GM10248 (cell line): ENCODE measurements around the gene TMEM39B.

Experiments used
- CTCF ChIA-PET: fragments of 300-600 bp; sonication (Branson Sonifier 250); formaldehyde crosslinking; extraction: SDS; loops from one replicate; lab custom pipeline; 2021; ENCODE audit warnings: antibody characterized with exemption; lab: Yijun Ruan, JAX
- POLR2A ChIA-PET: fragments of 350-650 bp; sonication (Branson Sonifier 250); formaldehyde crosslinking; extraction: SDS; loops from one replicate; lab custom pipeline; 2020; ENCODE audit warnings: antibody characterized with exemption; lab: Yijun Ruan, JAX
- DNase-seq: peaks from one replicate; pipeline ENCODE4 v3.0.0; 2012; ENCODE audit errors: extremely low spot score
- TF ChIP-seq, protein P1 (sequence below): IDR thresholded peaks from 2 replicates; pipeline ENCODE4 v1.5.1; 2012; ENCODE audit warnings: mild to moderate bottlenecking, low read depth; ENCODE audit errors: extremely low read depth, missing control alignments, control extremely low read depth

The TMEM39B gene

DNA sequence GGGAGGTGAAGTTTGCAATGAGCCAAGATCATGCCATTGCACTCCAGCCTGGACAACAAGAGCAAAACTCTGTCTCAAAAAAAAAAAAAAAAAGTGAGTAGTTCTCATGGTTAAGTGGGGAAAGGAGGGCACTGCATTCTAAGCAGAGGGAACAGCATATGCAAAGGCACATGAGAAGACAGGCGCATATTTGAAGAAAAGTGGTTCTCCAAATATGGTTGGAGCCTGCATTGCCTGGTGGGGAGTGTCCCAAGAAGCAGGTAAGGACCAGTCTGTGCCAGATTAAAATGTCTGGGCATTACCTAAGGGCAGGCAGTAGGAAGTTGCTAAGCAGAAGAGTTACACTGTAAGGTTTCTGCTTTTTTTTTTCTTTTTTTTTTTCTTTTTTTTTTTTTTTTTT, 32.6 kb downstream of the TMEM39B start:
- ChIA-PET CTCF (no interaction called here), POLR2A (no interaction called here)
- no peak for DNase-seq
- TF ChIP-seq, protein P1, sequence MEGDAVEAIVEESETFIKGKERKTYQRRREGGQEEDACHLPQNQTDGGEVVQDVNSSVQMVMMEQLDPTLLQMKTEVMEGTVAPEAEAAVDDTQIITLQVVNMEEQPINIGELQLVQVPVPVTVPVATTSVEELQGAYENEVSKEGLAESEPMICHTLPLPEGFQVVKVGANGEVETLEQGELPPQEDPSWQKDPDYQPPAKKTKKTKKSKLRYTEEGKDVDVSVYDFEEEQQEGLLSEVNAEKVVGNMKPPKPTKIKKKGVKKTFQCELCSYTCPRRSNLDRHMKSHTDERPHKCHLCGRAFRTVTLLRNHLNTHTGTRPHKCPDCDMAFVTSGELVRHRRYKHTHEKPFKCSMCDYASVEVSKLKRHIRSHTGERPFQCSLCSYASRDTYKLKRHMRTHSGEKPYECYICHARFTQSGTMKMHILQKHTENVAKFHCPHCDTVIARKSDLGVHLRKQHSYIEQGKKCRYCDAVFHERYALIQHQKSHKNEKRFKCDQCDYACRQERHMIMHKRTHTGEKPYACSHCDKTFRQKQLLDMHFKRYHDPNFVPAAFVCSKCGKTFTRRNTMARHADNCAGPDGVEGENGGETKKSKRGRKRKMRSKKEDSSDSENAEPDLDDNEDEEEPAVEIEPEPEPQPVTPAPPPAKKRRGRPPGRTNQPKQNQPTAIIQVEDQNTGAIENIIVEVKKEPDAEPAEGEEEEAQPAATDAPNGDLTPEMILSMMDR = no peak

DNA sequence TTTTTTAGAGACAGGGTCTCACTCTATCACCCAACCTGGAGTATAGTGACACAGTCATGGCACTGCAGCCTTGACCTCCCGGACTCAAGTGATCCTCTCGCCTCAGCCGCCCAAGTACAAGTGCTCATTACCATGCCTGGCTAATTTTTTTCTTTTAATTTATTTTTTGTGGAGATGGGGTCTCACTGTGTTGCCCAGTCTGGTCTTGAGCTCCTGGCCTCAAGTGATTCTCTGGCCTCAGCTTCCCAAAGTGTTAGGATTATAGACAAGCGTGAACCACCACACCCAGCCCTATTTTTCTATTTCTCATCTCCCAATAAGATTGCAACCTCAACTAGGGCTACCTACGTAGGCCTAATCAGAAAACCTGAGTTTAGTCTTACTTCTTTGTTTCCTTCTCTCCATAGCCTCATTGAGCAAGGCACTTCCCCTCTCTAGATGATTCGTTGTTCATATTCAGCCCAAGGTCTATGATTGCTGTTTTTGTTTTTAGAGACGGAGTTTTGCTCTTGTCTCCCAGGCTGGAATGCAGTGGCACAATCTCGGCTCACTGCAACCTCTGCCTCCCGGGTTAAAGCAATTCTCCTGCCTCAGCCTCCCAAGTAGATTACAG, 34.0 kb downstream of the TMEM39B start:
- POLR2A ChIA-PET = interaction anchor here (1.3 kb wide), 2 partner anchors 34 to 229 kb away, joined by 5 to 9 read pairs; partner anchors contain the start of genes MARCKSL1 and TMEM39B
- CTCF ChIA-PET = interaction anchor here (1.9 to 2.5 kb wide), 4 partner anchors 9 to 47 kb away, joined by 5 to 24 read pairs (median 10); partner anchors contain the start of gene TMEM39B
- DNase-seq = no peak
- TF ChIP-seq, protein P1 = no peak

DNA sequence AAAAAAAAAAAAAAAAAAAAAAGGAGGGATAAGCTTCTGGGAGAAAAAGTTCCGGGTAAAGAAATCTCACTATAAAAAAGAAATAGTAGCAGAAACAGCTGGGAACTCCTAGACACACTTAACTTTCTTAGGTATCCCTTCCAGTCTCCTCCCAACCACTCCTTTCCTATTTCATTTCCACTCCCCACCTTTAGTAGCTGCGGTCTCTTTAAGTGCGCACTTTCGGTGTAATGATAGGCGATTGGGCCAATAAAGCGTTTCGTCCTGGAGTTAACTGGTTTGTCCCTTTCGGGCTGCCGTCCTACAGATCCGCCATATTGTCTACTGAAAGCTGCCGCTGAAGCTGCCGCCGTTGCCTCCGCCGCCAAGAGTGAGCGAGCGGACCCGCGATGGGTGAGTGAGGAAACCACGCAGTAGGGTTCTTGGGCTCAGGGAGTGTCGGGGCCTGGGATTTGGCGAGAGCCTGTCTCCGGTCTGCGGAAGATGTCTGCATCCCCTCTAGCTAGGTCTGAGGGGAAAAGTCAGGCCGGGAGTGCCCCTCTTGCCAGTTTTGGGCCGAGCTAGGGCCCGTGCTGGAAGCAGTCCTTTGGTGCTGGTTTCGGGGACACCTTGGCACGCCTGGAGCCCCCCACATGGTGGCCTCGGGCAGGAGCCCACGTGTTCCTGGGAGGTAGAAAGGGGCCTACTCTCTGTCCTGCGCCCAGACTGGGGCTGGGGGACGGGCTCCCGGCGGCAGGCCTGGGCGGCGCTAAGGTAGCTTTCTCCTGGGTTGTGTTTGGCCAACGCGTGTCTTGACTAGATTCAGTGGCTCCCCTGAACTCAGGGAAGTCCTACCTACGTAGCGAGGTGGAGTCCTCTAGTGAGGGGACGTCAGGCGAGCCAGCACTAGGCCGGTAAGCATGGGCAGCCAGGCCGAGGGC, 35.3 kb downstream of the TMEM39B start, which contains the start of gene KPNA6:
KPNA6 (plus strand) TSS at position 315 of the 920 bp plus-strand sequence; CDS start at position 390, 75 bp downstream.
- TF ChIP-seq, protein P1 = no peak
- ChIA-PET CTCF (interaction anchor here (0.8 to 5.0 kb wide), 22 partner anchors 8 to 290 kb away, joined by 3 to 45 read pairs (median 4); partner anchors contain the start of genes LCK and TMEM39B), POLR2A (interaction anchor here (0.6 to 1.4 kb wide), 8 partner anchors 9 to 228 kb away, joined by 3 to 9 read pairs (median 4); partner anchors contain the start of genes CCDC28B, MARCKSL1, TMEM39B and TXLNA)
- DNase-seq = peak; percentile 85

DNA sequence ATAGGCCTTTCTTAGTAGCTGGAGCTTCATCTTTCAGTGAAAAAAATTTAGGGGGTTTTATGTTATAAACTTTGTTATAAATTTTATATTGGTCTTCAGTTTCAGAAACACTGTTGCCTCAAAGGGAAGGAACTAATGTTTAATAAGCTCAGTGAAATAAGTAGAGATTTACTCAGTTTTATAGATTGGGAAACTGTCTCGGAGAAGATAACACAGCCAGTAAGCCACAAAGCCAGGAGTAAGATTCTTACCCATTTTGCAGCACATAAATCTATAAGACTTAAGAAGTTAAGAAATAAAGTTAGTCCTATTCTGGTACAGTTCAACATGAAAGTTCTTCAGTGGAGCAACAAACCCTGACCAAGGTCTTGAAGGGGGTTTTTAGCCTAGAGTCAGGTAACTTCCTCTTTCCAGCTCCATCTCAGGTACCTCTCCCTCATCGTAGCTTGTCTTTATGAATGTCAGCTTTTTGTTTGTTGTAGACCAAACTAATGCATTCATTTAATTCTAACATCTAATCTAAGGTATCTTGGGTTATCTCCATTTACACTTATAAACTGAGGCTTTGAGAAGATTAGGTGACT, 38.4 kb downstream of the TMEM39B start:
- TF ChIP-seq, protein P1 = no peak
- POLR2A ChIA-PET = interaction anchor here (0.6 to 0.7 kb wide), 2 partner anchors 95 to 225 kb away, joined by 3 read pairs; partner anchors contain the start of gene MARCKSL1
- CTCF ChIA-PET = interaction anchor here (0.9 to 5.0 kb wide), 6 partner anchors 10 to 173 kb away, joined by 3 to 45 read pairs (median 3); partner anchors contain the start of genes CCDC28B and PTP4A2
- peak; percentile 36 for DNase-seq

DNA sequence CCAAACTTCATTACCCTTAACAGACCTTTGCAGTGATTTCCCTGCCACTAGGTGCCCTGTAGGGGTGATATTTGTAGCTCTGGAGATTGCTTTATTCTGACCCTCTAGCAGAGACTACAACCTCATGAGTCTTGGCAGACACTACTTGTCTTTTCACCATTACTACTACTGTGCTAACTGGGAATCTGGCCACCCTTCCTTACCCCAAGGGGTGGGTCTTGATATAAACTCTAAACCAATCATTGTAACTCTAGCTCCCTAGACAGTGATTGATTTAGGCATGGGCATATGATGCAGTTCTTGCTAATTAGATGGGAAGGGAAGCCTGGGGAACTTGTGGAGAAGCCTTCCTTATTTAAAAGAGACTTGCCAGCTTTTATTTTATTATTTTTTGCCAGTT, 39.0 kb downstream of the TMEM39B start:
- DNase-seq = no peak
- POLR2A ChIA-PET = interaction anchor here (0.7 kb wide), 1 partner anchor 224 kb away, joined by 3 read pairs; the partner anchor contains the start of gene MARCKSL1
- TF ChIP-seq, protein P1 = no peak
- CTCF ChIA-PET = interaction anchor here (0.9 to 5.0 kb wide), 6 partner anchors 10 to 174 kb away, joined by 3 to 45 read pairs (median 3); partner anchors contain the start of genes CCDC28B and PTP4A2
